HCEC 1CT (cell line): Measurements from ENCODE around the gene FAP.
A peak's percentile ranks its signal among the peaks of the same experiment; 100 is the strongest.

Source experiments
- DNase-seq: peaks from one replicate; pipeline ENCODE4 v3.0.0-alpha.2; 2017

The FAP gene

DNA sequence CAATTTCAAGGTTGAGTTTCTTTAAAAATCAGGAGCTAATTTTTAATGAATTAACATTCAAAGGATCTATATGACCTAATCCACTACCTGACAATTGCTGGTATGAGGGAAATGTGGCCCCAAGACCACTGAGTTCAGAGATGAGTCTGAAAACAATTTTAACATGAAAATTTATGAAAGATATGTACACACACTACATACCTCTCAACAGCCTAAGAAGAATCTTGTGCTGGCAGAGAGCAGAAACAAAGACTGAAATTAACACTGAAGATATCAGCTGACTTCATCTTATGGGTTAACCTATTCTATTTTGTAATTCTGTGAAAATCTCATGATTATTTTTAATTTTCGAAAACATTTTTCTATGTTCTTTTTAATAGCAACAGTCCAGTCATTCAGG, 1.7 kb downstream of the FAP start:
- DNase-seq, result no peak

DNA sequence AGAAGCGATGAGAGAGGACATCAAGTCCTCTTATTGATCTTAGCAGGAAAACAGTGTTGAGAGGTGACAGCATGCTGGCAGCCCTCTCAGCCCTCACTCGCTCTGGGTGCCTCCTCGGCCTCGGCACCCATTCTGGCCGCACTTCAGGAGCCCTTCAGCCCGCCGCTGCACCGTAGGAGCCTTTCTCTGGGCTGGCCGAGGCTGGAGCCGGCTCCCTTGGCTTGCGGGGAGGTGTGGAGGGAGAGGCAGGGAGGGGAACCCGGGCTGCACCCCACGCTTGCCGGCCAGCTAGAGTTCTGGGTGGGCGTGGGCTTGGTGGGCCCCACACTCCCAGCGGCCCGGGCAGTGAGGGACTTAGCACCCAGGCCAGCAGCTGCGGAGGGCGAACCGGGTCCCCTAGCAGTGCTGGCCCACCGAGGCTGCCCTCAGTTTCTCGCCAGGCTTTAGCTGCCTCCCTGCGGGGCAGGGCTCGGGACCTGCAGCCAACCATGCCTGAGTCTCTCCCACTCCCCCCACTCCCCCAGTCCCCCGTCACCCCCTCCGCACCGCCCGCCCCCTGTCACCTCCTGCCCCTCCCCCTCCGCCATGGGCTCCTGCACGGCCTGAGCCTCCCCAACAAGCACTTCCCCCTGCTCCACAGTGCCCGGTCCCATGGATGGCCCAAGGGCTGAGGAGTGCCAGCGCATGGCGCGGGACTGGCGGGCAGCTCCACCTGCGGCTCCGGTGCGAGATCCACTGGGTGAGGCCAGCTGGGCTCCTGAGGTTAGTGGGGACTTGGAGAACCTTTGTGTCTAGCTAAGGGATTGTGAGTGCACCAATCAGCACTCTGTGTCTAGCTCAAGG, 8.4 kb downstream of the FAP start:
- no peak for DNase-seq

DNA sequence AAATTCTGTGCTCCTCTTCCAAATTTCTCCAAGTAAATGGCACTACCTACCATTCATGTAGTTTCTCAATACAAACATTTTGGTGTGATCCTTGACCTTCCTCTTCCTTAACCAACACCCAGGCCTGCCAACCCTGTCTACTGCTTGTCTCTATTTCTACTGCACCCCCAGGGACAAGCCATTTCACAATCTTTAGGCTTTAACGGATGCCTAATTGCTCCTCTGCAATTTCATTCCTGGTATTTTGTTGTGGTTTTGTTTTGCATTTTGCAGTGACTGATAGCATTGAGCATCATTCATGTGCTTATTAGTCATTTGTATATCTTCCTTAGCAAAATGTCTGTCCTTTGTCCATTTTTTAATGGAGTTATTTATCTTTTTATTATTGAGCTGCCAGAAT, 10.0 kb downstream of the FAP start:
- DNase-seq, result peak; percentile 94

DNA sequence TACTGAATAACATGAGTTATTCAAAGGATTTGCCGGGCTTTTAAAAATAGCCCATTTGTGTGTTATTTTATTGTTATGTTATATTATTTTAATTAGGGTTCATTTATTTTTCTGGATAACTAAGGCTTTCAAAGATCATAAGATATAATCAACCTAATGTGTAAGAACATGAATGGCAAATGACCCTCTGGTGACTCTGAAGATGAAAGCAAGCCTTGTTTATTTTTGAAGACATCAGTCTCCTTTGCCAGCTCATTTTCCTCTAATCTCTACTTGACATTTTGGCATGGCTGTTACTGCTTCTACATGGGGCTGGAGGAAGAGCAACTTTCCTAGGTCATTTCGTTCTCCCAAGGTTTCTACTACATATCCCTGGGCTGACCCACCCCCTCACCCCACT, 10.6 kb downstream of the FAP start:
- no peak for DNase-seq

DNA sequence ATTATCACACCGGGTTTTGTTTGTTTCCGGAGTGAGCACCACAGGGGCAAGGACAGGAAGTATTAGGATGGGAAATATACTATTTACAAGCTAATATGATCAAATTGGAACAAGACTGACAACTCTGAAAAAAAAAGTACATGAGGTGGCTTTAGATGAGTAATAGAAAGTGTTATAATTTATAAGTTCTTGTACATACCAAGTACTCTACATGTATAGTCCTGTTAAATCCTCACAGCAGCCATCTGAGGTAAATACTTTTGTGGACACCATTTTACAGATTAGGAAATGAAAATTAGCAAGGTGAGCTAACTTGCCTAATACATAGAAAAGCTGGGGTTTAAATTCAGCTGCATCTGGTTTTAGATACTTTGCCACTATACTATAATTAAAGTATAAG, 11.2 kb downstream of the FAP start:
- no peak for DNase-seq

DNA sequence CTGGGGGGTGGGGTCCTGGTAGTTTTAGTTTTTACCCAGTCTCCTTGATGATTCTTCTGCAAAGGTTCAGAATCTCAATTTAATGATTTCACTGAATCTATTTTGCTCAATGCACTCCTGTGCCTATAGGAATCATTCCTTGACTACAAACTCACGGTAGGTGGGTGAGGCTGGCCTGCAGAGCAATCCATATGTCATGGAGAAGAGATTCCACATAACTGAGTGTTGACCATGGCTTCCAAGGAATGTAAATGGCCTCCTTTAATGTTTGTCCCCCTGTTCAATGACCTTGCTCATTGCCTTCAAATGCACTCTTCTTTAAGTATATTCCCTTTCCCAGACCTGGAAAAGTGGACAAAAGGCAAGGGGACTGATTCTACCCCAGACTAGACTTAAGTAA, 12.5 kb downstream of the FAP start:
- DNase-seq, result no peak

DNA sequence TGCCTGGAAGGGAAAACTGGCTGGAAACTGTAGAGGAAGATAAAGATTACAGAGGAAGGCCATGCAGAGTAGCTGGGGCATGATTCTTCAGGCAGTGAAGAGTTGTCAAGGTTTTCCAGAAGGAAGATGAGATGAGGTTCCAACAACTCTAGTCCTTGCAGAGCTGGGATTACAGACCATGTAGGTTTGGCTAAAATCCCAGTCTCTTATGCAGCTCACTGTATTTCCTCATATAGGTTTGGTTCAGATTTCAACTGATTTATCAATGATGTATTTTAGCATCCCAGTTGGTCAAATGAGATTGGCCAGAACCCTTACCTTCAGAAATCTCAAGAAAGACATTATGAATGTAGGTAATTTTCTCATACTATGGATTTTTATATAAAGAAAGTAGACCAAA, 16.4 kb downstream of the FAP start:
- DNase-seq, result no peak

DNA sequence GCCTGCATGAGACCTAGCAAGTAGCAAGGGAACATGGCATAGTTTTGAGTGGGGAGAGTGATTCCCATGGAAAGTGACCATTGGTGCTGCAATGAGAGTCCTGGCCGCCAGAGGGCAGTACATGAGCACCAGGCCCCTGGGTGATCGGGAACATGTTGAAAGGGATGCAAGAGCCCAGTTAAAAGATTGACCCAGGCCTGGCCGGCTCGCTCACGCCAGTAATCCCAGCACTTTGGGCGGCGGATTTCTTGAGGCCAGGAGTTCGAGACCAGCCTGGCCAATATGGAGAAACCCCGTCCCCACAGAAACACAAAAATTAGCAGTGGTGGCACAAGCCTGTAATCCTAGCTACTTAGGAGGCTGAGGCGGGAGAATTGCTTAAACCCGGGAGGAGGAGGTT, 22.2 kb downstream of the FAP start:
- peak; percentile 68 for DNase-seq

DNA sequence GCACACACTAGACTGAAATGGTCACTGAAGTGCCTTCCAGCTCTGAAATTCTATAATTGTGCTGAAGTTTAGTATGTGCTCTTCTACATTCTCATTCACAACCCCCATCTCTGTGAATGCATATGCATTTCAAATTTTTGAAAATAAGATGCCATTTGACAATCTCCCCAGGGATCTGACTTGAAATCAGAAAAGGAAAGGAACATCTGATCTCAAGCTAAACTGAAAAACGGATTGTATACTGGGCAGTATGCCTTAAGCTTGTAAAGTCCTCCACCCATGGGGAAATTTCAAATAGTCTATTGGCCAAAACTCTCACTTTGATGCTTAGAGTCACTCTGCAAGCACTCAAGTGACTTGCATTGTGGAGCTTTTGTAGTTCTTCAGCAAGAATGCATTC, 22.9 kb downstream of the FAP start:
- no peak for DNase-seq

DNA sequence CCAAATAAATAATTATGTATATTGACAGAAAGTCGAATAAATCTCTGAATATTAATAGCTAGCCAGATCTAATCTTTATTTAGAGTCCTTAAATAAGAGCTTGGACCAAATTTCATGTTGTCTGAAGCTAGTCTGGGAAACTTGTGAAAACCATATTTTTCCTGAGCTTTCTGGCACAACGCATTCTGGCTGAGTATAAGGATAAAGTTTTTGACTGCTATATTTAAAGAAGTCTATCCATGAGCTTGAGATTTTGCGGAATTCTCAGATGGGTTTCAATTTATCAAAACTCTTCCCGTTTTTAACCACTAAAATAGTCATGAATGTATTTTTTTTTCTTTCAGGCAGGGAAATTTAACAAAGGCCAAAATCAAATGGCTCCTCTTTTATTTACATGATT, 23.8 kb downstream of the FAP start:
- no peak for DNase-seq

DNA sequence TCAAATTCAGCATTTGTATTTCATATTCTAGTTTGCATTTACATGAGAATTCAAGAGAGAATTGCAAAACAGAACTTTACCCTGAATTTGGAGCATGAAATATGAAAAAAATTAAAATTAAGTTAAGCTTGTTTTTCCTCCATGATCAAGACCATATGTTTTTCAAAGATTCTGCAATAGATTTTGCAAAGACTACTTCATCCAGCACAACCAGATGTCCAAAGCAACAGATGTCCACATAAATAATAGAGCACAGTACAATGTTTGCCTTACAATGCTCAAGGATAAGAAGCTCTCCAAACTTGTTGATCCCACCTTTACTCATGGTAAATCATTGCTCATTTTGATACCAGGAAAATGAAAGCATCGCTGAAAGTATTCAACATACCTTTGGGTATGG, 25.6 kb downstream of the FAP start:
- no peak for DNase-seq

DNA sequence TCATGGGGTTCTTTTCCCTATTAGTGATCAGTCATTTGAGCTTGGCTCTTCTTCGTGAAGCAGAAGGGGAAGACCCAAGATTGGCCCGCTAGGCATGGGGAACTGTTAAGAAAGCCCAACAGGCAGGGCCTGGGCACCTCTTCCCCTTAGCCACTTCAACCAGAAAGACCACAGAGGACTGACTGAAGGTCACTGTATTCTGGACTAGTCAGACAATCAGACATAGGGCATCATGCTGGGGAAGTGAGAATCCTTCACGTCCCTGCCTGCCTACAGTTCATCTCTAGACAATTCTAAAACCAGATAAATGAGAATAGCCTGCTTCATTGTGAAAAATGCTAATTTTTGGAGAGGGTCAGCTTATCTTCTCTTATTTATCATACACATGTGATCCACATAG, 28.1 kb downstream of the FAP start:
- no peak for DNase-seq

DNA sequence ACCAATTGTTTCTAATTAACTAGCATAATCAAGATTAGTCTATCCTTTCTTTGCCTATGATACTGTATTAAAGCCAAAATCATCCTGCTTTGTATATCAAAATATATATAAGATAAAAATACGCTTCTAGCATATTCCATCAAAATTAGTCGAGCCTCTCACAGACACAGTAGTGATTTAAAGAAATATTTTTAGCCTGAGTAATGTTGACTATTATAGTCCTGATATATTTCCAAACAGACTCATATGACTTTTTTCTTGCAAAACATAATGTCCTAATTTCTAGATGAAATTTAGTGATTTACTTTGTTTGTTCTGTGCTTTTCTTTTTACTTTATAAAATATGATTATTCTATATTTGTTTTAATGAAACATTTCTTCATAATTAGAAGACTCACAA, 30.9 kb downstream of the FAP start:
- peak; percentile 50 for DNase-seq

DNA sequence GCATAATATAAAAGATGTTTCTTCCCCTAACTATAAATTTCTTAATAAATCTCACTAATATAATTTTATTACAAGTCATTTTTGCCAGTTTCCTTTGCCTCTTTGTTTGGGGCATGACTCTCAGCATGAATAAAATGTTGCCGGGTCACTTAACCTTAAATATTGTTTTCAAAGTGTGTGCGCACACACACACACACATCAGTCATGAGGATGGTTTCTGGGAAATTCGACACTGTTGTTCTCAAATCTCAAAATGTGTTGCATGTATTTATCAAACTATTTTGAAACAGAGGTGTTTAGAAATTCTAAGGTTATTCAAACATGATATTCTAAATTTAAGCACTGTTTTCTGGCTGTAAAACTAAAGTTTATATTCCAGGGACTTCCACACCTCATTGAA, 31.5 kb downstream of the FAP start:
- no peak for DNase-seq

DNA sequence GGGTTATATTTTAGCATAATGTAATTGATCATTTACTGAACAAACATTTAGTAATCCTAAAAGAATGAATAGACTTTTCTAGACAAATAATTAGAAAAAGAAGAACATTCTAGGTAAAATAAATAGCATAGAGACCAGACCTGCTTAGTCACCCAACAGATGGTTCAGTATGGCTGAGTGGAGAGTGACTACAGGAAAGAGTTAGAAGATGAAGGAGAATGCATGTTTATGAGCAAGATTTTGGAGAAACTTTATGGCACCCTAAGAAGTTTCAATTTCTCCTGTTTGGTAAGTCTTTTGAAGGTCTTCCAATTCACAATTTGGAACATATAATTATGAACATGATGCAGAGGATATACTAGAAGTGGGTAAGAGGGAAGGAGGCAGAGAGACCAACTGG, 32.9 kb downstream of the FAP start:
- DNase-seq, result peak; percentile 43

DNA sequence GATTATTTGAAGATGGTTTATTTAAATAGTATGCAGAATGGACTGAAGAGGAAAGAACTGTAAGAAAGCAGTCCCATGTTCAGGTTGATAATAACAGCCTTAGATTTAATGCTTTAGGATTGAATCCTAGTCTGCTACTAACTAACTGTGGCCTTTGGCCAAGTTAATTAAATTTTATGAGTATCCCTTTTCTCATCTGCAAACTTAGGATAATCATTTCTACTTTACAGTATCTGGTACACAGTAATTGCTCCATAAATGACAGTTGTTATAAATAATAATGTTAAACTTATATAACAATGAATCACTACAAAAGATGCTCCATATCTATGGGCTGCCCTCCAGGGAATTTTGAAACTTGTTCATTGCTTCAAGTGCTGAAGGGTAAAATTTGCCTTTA, 41.0 kb downstream of the FAP start:
- no peak for DNase-seq

DNA sequence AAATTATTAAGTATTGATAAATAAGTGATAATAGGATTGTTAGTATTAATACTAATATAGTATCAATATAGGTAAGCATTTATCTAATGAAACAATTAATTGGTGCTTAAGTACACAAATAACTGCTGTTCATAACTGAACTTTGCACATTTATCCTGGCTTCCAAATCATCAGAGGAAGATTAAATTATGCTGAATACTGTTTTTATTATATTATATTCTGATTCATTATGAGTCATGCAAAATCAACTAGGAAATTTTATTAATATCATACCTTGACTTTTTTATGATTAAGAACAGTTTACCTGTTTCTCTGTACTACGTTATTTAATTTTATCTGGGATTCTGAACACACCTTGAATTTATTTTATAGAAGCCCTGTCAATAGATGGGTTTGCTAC, 42.6 kb downstream of the FAP start:
- DNase-seq, result no peak

DNA sequence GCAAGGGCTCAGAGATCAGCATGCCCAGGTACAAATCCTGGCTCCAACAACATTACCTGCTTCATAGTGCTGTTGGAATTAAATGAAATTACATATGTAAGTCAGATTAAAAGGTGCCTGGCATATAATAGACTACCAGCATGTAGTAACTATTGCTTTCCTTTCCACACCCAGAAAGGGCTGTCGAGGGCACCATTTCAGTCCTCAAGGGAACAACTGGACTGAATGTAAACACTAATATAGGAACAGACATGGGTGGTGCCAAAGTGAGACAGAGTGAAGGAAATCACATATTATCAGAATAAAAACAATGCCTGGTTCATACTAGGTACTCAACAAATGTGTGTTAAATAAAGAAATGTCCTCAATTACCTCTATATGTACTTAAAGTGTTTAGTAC, 43.3 kb downstream of the FAP start:
- DNase-seq, result no peak

DNA sequence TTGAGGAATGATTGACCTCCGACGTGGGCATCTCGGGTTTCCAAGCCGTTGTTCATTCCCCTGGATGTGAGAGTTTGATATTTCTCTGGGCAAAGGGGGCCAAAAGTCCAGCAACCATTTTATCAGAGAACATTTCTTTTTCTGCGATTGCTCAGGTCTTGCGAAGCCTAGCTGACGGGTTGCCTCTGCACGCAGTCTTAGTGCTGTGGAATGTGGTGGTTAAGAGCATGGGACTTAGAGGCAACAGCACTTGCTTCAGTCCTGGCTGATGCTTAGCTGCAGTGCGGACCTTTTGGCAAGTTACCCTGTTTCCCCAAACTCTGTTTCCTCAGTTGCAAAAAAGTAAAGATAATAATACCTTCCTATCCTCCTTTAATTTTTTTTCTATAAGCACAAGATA, 45.0 kb downstream of the FAP start:
- DNase-seq, result no peak

DNA sequence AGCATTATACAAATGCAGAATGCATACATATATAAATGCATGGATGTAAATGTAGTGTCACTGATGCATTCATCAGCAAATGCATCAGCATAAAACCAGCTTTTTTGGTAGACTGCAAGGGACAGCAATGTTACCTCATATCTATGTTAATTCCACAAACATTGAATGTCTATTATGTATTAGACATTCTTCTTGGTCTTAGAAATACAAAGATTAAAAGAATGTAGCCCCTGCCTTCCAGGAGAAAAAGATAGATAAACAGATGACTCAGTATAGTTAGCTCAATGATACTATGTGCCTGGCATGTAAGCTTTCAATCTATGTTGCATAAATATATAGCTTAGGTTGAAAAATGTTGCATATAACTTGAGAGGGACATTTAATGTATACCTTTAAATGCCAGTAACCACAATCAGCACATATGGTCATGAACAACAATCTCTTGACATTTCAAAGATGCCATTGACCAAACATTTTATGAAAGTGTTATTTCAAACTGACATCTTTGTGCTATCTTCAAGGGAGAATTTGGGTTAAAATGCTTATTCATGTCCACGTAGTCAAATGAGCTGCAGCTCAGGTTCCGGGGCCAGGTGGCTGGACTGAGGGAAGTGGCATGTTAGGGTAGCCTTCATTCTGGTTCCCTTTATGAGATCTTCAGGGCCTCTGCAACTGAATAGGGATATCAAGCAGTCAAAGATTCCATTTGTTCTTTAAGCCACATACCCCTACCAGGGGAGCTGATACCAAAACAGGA, 46.0 kb downstream of the FAP start:
- DNase-seq, result peak; percentile 83

DNA sequence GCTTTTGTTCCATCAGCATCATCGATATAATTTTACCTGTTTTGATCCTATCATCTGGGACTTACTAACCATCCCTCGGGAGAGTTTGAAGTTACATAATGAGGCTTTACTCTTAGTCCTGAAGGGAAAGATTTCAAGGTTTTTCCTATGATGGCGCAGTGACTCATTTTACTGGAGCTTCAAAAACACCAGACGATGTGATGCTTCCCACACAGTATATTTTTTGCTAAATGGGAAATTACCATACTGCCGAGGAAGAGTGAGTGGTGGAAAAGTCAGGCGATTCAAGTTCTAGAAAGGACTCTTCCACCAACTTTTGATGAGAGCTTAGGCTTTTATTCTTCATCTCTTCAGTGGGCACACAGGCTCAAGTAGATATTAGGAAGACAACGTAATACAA, 46.6 kb downstream of the FAP start:
- peak; percentile 78 for DNase-seq

DNA sequence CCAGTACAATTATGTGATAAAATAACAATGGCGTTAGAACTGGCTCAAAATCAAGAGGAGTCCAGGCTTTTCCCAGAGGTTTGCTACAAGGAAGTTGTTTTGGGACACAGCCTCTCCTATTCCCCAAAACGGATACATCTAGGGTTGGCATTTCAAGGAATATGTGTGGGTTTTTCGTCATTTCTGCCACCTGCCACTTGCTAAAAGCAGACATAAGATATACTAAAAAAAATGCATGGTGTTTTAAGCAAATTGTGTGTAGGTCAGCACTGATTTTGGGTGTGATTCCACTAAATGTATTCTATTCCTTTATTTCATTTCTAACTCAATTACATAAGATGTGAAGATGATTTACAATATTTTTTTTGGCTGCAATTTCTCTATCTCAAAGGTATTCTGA, 54.8 kb downstream of the FAP start:
- DNase-seq, result no peak

DNA sequence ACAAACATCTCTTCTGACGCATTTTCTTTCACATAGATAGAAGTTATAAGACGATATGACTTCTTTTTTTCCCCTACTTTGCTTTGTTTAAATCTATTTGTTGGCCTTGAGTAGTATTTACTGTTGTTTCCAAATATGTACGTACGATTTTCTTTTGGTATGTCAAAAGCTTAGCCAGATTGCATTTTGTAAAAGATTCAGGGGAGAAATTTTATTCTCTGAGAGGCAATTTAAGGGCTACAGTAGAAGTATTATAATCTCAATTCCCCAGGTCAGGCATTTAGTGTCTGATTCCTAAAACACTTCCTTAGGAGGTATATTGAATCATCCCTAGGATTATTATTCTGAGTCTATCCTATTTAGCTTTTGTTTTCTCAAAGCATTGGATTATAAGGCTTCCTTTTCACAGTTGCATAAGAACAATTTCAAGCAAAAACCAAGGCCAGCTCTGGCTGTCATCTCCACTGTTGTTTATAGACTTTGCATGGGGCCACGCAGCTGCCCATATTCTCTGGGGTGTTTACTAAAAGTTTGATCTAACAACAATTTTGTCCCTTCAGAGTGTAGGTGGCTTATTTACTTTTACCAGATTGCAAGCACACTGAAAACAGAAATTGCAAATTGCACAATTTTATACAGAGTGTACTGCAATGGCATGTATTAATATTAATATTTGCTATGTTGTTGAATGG, 57.6 kb downstream of the FAP start:
- no peak for DNase-seq

DNA sequence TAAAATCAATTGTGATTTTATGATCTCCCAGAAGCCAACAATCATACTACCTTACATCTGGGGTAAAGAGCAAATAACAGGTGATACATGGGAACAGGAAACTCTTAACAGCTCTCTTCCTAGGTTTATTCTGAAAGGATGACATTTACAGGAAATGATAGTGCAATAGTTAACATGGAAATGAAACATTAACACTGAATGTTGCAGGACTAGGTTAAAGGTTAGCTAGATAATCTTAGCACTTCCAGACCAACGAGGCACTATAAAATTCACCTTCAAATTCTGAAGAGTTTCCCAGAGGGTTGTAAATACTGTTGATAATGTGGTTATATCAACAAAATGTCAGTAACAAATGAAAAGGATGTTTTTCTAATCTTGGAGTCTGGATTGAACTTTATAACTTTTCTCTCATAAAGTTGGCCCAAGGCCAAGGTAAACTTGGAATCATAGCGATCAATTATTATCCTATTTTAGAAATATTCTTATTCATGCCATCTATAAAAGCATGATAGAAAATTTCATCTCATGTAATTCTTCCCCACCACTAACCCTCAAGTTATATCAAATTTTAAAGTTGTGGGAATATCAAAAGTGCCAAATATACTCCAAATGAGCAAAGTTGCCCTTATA, 58.3 kb downstream of the FAP start:
- DNase-seq, result no peak
